WERI-Rb-1 (cell line): Measurements from ENCODE around the gene UBE2C.
"Not testable (repeated sequence)": the region's sequence is repeated elsewhere in the genome, so short reads cannot be mapped to it uniquely, and the experiment has no call there.

ENCODE experiments used
- DNase-seq: peaks from one replicate; pipeline ENCODE4 v3.0.0-alpha.2; 2020
- H3K27ac ChIP-seq: fragments of 250-450 bp; sonication (Bioruptor Pico); 2 replicates; pipeline ENCODE4 v1.5.1; 2020; ENCODE audit warnings: mild to moderate bottlenecking, moderate library complexity
- H3K27me3 ChIP-seq: fragments of 250-450 bp; sonication (Bioruptor Pico); 2 replicates; pipeline ENCODE4 v1.5.1; 2021; ENCODE audit warnings: mild to moderate bottlenecking, low read depth, moderate library complexity; ENCODE audit not compliant: insufficient read depth, severe bottlenecking
- H3K36me3 ChIP-seq: fragments of 250-450 bp; sonication (Bioruptor Pico); 2 replicates; pipeline ENCODE4 v1.5.1; 2020; ENCODE audit warnings: mild to moderate bottlenecking, moderate library complexity
- H3K4me3 ChIP-seq: 2 replicates; pipeline ENCODE4 v1.5.1; 2011; ENCODE audit warnings: low read depth, mild to moderate bottlenecking, control low read depth, low read length
- H3K9me3 ChIP-seq: fragments of 250-450 bp; sonication (Bioruptor Pico); 2 replicates; pipeline ENCODE4 v1.5.1; 2021; ENCODE audit warnings: mild to moderate bottlenecking, moderate library complexity; ENCODE audit not compliant: severe bottlenecking
- CTCF ChIP-seq: IDR thresholded peaks from 2 replicates; pipeline ENCODE4 v1.5.1; 2011; ENCODE audit warnings: low read depth, mild to moderate bottlenecking, control low read depth, inconsistent platforms, low read length

UBE2C gene

DNA sequence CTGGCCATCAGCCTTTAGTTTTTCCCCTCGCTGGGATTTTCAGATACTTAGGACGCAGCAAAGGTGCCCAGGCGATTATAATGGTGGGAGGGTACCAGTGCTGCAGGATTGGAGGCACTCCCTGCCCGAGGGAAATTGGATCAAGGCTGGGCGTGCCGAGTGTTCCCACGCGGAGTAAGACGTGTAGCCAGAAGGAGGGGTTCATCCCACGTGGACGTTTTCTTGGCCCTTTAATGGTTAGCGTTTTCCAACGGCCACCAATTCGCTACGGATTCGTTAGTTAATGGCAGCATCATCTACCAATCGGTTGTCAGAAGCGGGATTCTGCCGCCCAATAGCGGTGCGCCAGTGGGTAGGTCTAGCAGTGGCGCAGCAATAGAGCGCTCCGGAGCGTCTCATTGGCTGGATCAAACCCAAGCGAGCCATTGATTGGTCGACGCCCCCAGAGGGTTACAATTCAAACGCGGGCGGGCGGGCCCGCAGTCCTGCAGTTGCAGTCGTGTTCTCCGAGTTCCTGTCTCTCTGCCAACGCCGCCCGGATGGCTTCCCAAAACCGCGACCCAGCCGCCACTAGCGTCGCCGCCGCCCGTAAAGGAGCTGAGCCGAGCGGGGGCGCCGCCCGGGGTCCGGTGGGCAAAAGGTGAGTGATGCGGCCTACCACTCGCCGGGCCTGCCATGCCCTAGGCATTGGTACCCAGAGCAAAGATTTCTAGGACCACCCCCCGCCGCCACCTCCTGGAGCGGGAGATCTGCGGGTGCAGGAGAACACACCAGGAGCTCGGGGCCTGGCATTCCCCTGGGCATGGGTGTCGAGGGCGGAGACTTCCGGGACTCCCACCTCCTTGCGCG lies at the start of gene UBE2C:
Gene UBE2C (plus strand): TSS at position 488 of the 849 bp plus-strand sequence. CDS start 52 bp downstream, at position 540.
- peaks cover 81% of the 10 kb centered on the region for H3K36me3 ChIP-seq
- H3K27me3 ChIP-seq: no peaks in the 10 kb centered on the region
- H3K4me3 ChIP-seq: peak within 1 kb of the TSS; percentile 95

DNA sequence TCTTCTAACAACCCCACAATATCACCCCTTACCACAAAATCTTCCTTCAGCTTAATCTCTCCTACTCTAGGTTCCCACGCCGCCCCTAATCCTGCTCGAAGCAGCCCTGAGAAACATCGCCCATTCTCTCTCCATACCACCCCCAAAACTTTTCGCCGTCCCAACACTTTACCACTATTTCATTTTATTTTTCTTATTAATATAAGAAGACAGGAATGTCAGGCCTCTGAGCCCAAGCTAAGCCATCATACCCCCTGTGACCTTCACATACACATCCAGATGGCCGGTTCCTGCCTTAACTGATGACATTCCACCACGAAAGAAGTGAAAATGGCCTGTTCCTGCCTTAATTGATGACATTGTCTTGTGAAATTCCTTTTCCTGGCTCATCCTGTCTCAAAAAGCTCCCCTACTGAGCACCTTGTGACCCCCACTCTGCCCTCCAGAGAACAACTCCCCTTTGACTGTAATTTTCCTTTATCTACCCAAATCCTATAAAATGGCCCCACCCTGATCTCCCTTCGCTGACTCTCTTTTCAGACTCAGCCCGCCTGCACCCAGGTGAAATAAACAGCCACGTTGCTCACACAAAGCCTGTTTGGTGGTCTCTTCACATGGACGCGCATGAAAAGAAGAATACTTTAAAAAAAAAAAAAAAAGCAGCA lies 47.7 kb upstream of the UBE2C start:
- peaks cover 12% of the 10 kb centered on the region for H3K27me3 ChIP-seq
- not testable (repeated sequence) for DNase-seq, H3K27ac ChIP-seq, H3K36me3 ChIP-seq, H3K9me3 ChIP-seq, H3K4me3 ChIP-seq

More for the DNA sequence above, at the start of gene UBE2C:
- peak; percentile 98 for DNase-seq
- TF ChIP-seq CTCF: no peak
- no peaks in the 10 kb centered on the region for H3K9me3 ChIP-seq
- H3K27ac ChIP-seq: peak within 1 kb of the TSS; percentile 97

DNA sequence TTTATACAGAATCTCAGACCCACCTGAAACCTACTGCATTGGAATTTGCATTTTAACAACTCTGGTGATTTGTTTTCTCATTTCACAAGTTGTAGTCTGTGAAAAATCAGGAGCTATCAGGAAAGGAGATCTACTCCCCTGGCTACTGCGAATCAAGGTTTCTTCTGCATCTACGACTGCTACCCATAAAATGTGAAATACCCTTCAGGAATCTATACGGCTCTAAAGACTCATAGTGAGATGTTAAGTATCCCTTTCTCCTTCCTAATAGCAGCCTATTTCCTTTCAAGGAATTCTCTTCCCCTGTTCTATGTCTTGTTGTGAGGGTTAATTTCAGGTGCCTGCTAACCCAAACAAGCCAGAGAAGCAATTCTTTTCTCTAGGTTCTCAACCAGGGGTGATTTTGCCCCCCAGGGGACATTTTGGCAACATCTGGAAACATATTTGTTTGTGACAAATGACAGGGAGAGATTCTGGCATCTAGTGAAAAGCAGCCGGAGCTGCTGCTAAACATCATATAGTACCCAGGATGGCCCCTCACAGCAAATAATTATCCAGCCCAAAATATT lies 47.1 kb upstream of the UBE2C start:
- no peak overlapping the region for H3K27ac ChIP-seq
- DNase-seq: no peak
- peaks cover 12% of the 10 kb centered on the region for H3K27me3 ChIP-seq
- no peaks in the 10 kb centered on the region for H3K9me3 ChIP-seq
- H3K36me3 ChIP-seq: no peaks in the 10 kb centered on the region
- TF ChIP-seq CTCF: no peak
- no peak overlapping the region for H3K4me3 ChIP-seq

DNA sequence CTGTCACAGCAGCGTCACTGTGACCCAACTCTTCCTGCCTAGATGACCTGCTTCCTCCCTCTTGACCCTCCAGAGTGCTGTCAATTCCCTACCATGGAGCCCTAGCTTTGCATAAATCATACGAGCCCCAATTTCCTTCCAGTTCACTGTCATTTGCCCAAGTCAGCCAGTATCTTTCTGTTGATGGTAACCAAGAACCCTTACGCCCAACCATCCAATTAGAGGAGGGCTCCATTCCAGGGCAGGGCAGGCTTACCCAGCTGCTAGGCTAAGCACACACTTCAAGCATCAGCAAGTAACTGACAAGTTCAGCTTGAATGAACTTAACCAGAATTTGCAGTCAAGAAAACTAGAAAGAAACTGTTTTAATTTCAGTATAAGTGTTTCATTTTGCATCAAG lies 46.5 kb upstream of the UBE2C start:
- Histone ChIP-seq H3K27ac (no peak overlapping the region), H3K9me3 (no peaks in the 10 kb centered on the region), H3K4me3 (no peak overlapping the region), H3K36me3 (no peaks in the 10 kb centered on the region), H3K27me3 (peaks cover 12% of the 10 kb centered on the region)
- no peak for DNase-seq
- TF ChIP-seq CTCF: no peak

- no peaks in the 10 kb centered on the region for H3K36me3 ChIP-seq
- H3K27me3 ChIP-seq: peaks cover 3% of the 10 kb centered on the region
- no peak overlapping the region for H3K4me3 ChIP-seq
- DNase-seq: no peak
- H3K27ac ChIP-seq: no peak overlapping the region
- no peaks in the 10 kb centered on the region for H3K9me3 ChIP-seq
- TF ChIP-seq CTCF: no peak
Observed at GRCh38 chr20:45768479-45768878, 44.0 kb upstream of the UBE2C start.

GRCh38 chr20:45771182-45771759 lies 41.2 kb upstream of the UBE2C start:
- no peaks in the 10 kb centered on the region for H3K9me3 ChIP-seq
- TF ChIP-seq CTCF: peak; percentile 78
- no peaks in the 10 kb centered on the region for H3K36me3 ChIP-seq

More at GRCh38 chr20:45771182-45771759, 41.2 kb upstream of the UBE2C start:
- Histone ChIP-seq H3K27ac (peak overlapping the region; percentile 67), H3K27me3 (no peaks in the 10 kb centered on the region), H3K4me3 (no peak overlapping the region)
- DNase-seq: peak; percentile 78
